BJ (cell line): ENCODE results near the gene TRPM5. TPM values are rescaled to one million over a fixed set of nuclear protein-coding genes. Genes with fewer than 3 reads are reported as not detected.
"Not testable (repeated sequence)": the region's sequence is repeated elsewhere in the genome, so short reads cannot be mapped to it uniquely, and the experiment has no call there.

Experiments used
- CTCF ChIA-PET: fragments of 350-600 bp; formaldehyde crosslinking; extraction: SDS; loops from one replicate; lab custom pipeline; 2021; ENCODE audit warnings: antibody characterized with exemption, inconsistent platforms; lab: Yijun Ruan, JAX
- POLR2A ChIA-PET: fragments of 300-600 bp; sonication (Branson Sonifier 250); formaldehyde crosslinking; extraction: SDS; loops from one replicate; lab custom pipeline; 2021; ENCODE audit warnings: antibody characterized with exemption; lab: Charles Lee
- DNase-seq: peaks from one replicate; pipeline ENCODE4 v3.0.0-alpha.2; 2011; ENCODE audit warnings: low read depth
- H3K27me3 ChIP-seq: 2 replicates; pipeline ENCODE4 v1.6.0; 2011; ENCODE audit warnings: low read length; ENCODE audit not compliant: control insufficient read depth, insufficient read depth
- H3K36me3 ChIP-seq: 2 replicates; pipeline ENCODE4 v1.5.1; 2011; ENCODE audit warnings: low read length; ENCODE audit not compliant: control insufficient read depth, insufficient read depth
- H3K4me3 ChIP-seq: 2 replicates; pipeline ENCODE4 v1.5.1; 2011; ENCODE audit warnings: low read depth, mild to moderate bottlenecking, control low read depth, low read length
- polyA plus RNA-seq: library from polyadenylated mRNA; depleted of rRNA; stranded (reverse); fragments of >200 nt; gene quantifications from 2 replicates; pipeline ENCODE4 v1.2.3, GENCODE V29; 2011
- TF ChIP-seq, protein P1 (sequence below): IDR thresholded peaks from 2 replicates; pipeline ENCODE4 v1.5.1; 2011; ENCODE audit warnings: low read depth, mild to moderate bottlenecking, control low read depth, inconsistent platforms, low read length, moderate library complexity; ENCODE audit not compliant: insufficient read depth

TRPM5 gene
- polyA plus RNA-seq, 1 experiment, result not detected

DNA sequence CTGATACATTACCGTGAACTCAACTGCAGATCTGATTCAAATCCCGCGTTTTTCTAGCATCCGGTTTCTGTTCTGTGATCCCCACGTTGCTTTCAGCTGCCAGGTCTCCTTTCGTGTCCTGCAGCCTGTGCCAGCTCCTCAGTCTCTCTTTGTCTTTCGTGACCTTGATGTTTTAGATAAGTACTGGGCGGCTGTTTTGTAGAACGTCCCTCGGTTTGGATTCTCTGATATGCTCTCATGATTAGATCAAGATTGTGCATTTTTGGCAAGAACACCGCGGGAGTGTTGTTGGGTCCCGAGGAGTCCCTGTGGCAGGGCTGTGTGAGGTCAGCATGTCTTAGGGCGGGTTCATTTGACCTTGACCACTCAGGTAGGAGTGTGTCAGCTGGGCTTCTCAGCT lies 39.1 kb upstream of the TRPM5 start:
- no peak for DNase-seq
- CTCF ChIA-PET, result no interaction called here
- POLR2A ChIA-PET, result no interaction called here
- no peaks in the 10 kb centered on the region for H3K36me3 ChIP-seq
- TF ChIP-seq, protein P1, sequence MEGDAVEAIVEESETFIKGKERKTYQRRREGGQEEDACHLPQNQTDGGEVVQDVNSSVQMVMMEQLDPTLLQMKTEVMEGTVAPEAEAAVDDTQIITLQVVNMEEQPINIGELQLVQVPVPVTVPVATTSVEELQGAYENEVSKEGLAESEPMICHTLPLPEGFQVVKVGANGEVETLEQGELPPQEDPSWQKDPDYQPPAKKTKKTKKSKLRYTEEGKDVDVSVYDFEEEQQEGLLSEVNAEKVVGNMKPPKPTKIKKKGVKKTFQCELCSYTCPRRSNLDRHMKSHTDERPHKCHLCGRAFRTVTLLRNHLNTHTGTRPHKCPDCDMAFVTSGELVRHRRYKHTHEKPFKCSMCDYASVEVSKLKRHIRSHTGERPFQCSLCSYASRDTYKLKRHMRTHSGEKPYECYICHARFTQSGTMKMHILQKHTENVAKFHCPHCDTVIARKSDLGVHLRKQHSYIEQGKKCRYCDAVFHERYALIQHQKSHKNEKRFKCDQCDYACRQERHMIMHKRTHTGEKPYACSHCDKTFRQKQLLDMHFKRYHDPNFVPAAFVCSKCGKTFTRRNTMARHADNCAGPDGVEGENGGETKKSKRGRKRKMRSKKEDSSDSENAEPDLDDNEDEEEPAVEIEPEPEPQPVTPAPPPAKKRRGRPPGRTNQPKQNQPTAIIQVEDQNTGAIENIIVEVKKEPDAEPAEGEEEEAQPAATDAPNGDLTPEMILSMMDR, result no peak
- H3K27me3 ChIP-seq, result peaks cover 5% of the 10 kb centered on the region
- no peak overlapping the region for H3K4me3 ChIP-seq

DNA sequence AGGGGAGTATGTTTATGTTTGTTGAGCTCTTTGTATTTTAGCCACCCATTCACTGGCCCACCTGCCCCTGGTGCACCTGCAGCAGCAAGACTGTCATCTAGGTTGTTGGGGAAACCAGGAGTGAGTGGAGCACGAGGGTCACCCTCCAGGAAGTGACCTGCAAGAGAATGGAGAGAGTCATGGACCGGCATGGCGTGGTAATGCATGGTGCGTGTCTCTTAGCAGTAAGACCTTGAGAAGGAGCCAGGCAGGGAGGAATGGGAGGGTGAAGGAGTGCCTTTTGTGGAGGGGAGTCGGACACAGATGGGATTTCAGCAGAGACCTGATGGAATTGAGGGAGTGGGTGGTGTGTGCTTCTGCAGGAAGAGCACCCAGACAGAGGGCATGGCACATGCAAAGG lies 38.4 kb upstream of the TRPM5 start:
- ChIA-PET POLR2A (no interaction called here), CTCF (no interaction called here)
- no peak for DNase-seq
- Histone ChIP-seq H3K36me3 (no peaks in the 10 kb centered on the region), H3K27me3 (peaks cover 5% of the 10 kb centered on the region), H3K4me3 (no peak overlapping the region)
- TF ChIP-seq, protein P1, result no peak

DNA sequence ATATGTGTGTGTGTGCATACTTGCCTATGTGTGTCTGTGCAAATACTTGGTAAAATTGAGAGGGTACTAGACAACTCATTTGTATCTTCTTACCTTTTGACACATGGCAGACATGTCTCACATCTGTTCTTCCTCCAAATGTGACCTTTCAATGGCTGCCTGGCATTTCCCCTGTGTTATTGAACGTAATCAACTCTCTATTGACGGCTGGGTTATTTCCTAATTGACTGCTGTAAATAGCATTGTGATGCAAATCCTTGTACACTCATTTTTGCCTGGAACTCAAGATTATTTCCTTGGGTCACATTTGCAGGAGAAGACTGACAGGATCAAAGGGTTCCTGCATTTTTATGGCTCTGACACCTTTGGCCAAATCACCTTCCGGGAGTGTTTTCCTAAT lies 37.9 kb upstream of the TRPM5 start:
- DNase-seq, result no peak
- H3K36me3 ChIP-seq, result no peaks in the 10 kb centered on the region
- ChIA-PET CTCF (interaction anchor here (1.4 kb wide), 1 partner anchor 61 kb away, joined by 3 read pairs; no protein-coding TSS in a partner anchor), POLR2A (no interaction called here)
- no peak overlapping the region for H3K4me3 ChIP-seq
- peaks cover 5% of the 10 kb centered on the region for H3K27me3 ChIP-seq
- TF ChIP-seq, protein P1, result no peak

DNA sequence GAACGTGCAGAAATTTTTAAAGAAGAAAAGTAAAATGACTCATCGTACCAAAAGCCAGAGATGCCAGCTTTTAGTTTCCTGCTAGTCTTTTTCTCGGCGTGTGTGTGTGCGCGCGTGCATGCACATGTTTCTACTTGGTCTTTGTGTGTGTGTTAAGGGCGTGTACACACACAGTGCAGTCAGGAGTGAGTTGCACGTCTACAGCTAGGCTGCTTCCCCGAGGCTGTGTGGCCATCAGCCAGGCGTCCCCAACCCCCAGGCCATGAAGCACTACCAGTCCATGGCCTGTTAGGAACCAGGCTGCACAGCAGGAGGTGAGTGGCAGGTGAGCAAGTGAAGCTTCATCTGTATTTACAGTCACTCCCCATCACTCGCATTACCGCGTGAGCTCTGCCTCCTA lies 36.9 kb upstream of the TRPM5 start:
- TF ChIP-seq, protein P1, result no peak
- CTCF ChIA-PET, result interaction anchor here (1.4 kb wide), 1 partner anchor 60 kb away, joined by 3 read pairs; no protein-coding TSS in a partner anchor
- POLR2A ChIA-PET, result no interaction called here

DNA sequence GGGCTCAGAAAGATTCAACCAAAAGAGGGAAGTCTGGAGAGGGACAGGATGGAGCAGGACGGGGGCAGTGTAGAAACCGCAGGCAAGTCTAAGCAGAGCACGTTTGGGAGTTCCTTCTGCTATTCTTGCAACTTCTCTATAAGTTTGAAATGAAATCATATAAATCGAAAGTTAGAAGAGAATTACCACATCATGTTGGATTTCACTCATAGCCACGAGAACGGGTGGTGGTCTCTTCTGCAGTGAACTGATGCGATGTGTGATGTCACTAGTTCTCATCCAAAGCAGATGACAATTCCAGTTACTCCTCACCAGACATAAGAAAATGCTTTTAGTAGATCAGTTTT lies 36.5 kb upstream of the TRPM5 start:
- TF ChIP-seq, protein P1, result no peak
- peaks cover 5% of the 10 kb centered on the region for H3K27me3 ChIP-seq
- POLR2A ChIA-PET, result no interaction called here
- CTCF ChIA-PET, result interaction anchor here (1.4 kb wide), 1 partner anchor 60 kb away, joined by 3 read pairs; no protein-coding TSS in a partner anchor
- H3K4me3 ChIP-seq, result no peak overlapping the region
- no peaks in the 10 kb centered on the region for H3K36me3 ChIP-seq
- DNase-seq, result no peak

More for the DNA sequence above, 36.9 kb upstream of the TRPM5 start:
- Histone ChIP-seq H3K27me3 (peaks cover 5% of the 10 kb centered on the region), H3K4me3 (no peak overlapping the region), H3K36me3 (no peaks in the 10 kb centered on the region)
- DNase-seq, result no peak

DNA sequence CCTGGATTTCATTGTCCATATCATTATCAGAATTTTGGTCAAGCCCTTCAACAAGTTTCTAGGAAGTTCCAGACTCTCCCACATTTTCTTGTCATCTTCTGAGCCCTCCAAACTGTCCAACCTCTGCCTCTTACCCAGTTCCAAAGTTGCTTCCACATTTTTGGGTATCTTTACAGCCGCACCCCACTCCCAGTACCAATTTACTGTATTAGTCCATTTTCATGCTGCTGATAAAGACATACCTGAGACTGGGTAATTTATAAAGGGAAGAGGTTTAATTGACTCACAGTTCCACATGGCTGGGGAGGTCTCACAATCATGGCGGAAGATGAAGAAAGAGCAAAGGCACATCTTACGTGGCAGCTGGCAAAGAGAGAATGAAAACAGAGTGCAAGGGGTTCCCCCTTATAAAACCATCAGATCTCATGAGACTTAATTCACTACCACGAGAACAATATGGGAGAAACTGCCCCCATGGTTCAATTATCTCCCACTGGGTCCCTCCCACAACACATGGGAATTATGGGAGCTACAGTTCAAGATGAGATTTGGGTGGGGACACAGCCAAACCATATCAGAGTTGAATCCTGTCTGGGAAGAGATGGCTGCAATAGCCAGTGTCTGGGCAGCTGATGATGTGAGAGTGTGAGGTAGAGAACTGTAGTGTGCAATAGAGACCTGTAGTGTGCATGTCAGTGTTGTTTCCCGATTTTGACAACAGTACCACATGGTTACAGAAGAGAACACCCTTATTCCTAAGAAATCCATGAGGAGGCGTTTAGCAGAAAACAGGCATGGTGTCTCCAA lies 36.0 kb upstream of the TRPM5 start:
- CTCF ChIA-PET, H3K36me3 ChIP-seq, POLR2A ChIA-PET, H3K27me3 ChIP-seq, H3K4me3 ChIP-seq, DNase-seq: not testable (repeated sequence)
